GM08714 (cell line): Measurements from ENCODE around the gene CCDC88C.

ENCODE experiments used
- H3K4me3 ChIP-seq: fragments of 200-500 bp; sonication (Bioruptor generic); 2 replicates; pipeline ENCODE4 v1.5.1; 2014; ENCODE audit warnings: mild to moderate bottlenecking, low read length, inconsistent platforms
- ZNF274 ChIP-seq: IDR thresholded peaks from 2 replicates; pipeline ENCODE4 v1.6.1; 2012; ENCODE audit warnings: mild to moderate bottlenecking, low read depth, low read length

Gene CCDC88C

GRCh38 chr14:91326514-91327249 is 90.9 kb downstream of the CCDC88C start:
- TF ChIP-seq ZNF274: no peak
- no peak overlapping the region for H3K4me3 ChIP-seq

DNA sequence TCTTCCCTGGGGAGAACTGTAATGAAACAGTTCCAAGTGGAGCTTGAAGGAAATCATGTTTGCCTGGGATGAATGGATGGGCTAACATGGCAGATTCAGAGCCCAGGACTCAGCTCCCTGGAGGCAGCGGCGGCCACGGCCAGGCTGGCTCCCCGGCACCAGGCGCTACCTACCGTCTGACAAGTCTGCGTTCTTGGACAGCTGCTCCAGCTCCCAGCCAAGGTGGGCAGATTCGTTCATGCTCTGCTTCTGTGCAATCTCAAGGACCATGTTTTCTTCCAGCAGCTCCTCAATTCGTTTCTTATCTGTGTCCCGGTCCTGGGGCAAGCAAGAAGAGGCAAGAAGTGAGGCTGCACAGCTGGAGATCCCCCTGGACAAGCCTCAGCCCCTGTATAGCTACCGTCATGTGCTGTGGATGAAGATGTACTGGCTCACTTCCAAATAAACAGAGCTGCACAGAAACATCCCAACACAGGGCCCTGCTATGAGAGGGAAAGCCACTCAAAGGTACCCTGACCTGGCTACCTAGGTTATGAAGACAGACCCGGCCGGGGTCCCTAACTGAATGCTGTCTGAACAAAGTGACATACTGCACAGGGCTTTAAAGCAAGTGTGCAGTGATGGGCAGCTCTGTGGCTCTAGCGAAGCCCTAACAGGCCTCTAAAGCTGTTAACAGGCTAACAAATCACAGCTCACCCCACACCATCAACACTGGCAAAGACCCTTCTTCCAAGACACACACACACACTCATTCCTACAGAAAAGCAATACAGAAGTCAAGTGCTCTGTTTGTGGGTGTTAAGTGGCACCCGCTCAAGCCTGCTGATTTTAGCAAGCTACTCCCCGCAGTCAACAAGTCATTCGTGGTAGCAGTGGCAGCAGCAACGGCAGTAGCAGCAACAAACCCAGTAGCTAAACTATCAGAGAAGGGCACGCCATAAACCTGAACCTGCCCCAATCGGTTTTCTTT is 92.7 kb downstream of the CCDC88C start:
- peak overlapping the region; percentile 3; the same call in 1 of the 2 replicates for H3K4me3 ChIP-seq
- no peak for TF ChIP-seq ZNF274

GRCh38 chr14:91323671-91324605 is 93.7 kb downstream of the CCDC88C start:
- peak overlapping the region; percentile 3; the same call in 1 of the 2 replicates for H3K4me3 ChIP-seq
- no peak for TF ChIP-seq ZNF274

DNA sequence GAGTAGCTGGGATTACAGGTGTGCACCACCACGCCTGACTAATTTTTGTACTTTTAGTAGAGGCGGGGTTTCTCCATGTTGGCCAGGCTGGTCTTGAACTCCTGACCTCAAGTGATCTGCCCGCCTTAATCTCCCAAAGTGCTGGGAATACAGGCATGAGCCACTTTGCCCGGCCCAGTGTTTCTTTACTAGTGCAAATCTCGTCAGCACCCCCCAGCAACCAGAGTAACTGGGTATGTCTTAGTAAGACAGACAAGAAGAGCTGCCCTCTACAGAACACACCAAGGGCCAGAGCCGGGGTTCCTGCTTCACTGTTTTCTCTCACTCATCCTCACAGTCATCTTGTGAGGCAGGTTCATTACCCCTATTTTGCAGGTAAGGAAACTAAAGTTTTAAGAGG is 94.6 kb downstream of the CCDC88C start:
- H3K4me3 ChIP-seq: no peak overlapping the region
- TF ChIP-seq ZNF274: no peak

DNA sequence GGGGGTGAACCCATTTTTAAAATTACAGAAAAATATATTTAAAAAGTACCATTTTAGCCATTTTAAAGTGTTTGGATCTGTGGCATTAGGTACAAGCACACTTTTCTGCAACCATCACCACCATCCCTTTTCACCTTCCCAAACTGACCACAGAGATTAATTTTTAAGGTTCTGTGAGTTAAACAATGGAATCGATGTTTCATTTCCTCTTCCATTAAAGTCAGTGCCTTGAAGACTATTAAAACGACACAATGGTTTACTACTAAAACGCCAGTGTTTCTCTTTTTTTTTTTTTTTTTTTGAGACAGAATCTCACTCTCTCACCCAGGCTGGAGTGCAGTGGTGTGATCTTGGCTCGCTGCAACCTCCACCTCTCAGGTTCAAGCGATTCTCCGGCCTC is 95.0 kb downstream of the CCDC88C start:
- H3K4me3 ChIP-seq: no peak overlapping the region
- TF ChIP-seq ZNF274: no peak

GRCh38 chr14:91321131-91321530 is 96.5 kb downstream of the CCDC88C start:
- no peak overlapping the region for H3K4me3 ChIP-seq
- no peak for TF ChIP-seq ZNF274

- TF ChIP-seq ZNF274: no peak
- H3K4me3 ChIP-seq: no peak overlapping the region
These were observed 97.4 kb downstream of the CCDC88C start for GRCh38 chr14:91320266-91320665.

GRCh38 chr14:91318911-91319310 is 98.7 kb downstream of the CCDC88C start:
- TF ChIP-seq ZNF274: no peak
- H3K4me3 ChIP-seq: no peak overlapping the region

DNA sequence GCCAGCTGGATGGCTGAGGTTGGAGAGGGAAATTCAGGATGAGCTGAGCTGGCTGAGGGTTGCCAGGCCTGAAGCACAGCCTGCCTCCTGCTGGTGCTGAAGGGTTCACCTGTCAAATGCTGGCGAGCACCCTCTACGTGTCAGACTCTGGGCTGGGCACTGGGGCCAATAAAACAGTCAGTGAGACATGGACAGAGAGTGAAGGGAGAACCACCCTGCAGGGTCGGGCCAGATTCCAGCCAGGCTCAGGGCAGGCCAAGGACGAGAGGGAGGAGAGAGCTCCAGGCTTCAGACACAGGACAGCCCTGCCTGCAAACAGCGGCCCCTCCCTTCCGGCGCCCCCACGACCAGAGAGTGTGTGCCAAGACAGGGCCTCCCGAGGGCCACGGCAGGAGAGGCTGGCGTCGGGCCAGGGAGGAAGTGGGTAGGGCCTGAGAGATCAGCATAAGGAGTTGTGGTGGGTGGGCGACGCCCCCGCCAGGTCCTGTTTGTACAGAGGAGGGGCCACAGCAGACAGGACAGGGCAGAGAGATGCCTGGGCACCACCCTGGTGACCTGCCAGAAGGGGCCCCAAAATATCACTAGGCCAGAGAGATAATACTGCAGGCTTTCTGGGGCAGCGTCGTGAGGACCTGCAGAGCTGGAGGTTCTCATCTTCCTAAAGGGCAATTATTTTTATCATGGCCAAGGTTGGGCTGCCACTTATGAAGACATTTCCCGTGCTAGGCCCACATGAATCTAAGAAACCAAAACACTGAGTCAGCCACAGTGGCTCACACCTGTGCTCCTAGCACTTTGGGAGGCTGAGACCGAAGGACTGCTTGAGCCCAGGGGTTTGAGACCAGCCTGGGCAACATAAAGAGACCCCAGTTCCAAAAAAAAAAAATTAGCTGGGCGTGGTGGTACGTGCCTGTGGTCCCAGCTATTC is 100.0 kb downstream of the CCDC88C start:
- TF ChIP-seq ZNF274: no peak
- no peak overlapping the region for H3K4me3 ChIP-seq

DNA sequence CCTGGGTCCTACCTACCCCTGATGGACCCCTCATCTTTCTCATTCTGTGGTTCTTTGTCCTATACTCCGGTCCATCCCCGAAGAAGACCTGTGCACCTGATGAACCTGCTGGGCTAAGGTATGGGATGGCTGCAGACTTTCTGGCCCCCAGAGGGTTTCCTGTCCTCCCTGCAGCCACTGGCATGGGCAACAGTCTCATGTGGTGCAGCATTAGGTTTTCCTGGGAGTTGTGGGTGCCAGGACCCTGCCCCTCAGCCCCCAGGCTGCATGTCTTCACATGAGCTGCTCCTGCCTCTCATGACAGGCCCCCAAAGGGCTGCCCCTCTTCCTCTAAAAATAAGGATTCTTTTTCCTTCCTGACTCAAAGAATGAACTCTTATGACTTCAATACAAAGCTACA is 100.9 kb downstream of the CCDC88C start:
- H3K4me3 ChIP-seq: no peak overlapping the region

DNA sequence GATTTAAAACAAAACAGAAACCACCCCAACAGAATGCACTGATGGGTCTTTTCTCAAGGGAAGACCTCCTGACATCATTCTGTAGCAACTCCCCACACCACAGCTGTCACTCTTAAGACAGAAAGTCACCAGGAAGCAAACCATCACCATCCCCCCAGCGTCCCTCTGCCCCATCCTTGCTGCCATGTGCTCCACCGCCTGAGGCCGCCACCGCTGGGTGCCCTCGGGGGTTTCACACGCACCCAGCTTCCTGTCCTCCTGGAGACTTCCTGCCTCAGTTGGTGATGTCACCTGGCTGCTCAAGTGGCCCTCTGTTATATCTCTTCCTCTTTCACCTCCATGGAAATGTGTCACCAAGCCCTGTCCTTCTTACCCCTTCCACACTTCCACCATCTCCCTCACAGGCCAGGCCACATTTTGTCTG is 101.8 kb downstream of the CCDC88C start:
- no peak for TF ChIP-seq ZNF274
- no peak overlapping the region for H3K4me3 ChIP-seq

More for the DNA sequence above, 100.9 kb downstream of the CCDC88C start:
- TF ChIP-seq ZNF274: no peak

DNA sequence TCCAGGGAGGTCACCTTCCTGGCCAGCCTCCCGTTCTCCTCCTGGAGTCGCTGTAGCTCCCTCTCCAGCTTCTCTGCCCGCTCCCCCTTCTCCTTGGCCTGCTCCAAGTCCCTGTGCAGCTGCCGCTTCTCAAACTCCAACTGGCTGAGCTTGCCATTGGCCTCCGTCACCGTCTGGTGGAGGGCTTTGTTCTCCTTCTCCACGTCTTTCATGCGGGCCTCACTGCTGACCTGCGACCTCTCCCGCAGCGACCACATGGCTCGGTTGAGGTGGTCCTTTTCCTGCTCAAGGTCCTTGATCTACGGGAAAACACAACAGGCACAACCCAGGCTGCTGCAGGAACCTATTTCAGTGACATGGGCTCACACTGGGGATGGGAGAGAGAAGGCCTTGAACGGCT is 103.8 kb downstream of the CCDC88C start:
- TF ChIP-seq ZNF274: no peak
- no peak overlapping the region for H3K4me3 ChIP-seq
